NCI-H510A (cell line): ENCODE data around the gene CCL19.
"Not testable (repeated sequence)": the region's sequence is repeated elsewhere in the genome, so short reads cannot be mapped to it uniquely, and the experiment has no call there.

ENCODE experiments used
- DNase-seq: peaks from one replicate; lab custom pipeline; 2025; lab: John Stamatoyannopoulos, UW

The CCL19 gene

DNA sequence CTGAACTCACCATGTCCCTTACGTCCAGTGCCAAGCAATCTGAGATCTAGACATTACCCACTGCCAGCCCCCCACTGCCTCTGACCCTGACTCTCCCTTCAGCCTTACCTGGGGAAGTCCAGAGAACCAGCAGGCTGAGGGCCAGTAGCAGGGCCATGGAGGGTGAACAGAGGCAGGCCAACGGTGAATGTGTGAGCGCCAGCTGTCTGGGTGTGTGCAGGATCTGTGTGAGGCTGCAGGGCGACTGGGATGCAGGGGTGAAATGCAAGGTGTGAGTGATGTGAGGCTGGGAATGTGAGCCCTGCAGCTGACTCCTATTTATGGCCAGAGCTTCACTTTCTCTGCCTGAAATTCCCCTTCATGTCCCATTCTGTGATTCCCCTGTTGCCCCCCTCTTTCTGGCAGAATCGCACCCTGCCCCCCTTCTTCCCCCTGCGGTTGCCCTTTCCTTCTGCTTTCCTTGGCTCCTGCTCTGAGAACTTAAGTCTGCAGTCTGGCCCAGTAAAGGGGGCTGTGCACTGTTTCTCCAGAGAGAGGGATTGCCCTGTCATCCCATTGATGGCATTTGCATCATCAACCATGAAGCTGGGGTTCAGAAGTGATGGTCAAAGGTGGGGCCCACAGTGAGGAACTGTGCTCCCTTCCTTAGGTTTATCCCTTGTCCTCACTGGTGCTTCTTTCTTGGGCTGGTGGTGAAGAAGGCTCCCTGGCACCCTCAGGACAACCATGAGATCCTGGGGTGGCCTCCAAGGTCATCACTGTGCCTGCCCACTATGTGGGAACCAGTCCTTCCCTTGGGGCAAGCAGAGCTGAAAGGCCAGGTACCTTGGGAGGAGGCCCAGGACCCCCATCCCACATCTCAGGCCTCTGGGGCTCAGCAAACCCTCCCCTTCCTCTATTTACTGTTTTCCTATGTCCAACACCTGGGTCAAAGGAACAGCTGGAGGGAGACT, at the start of gene CCL19:
Gene CCL19 (minus strand): TSS at position 294 of the 953 bp plus-strand sequence. CDS start 137 bp downstream, at position 157.
- no peak for DNase-seq

DNA sequence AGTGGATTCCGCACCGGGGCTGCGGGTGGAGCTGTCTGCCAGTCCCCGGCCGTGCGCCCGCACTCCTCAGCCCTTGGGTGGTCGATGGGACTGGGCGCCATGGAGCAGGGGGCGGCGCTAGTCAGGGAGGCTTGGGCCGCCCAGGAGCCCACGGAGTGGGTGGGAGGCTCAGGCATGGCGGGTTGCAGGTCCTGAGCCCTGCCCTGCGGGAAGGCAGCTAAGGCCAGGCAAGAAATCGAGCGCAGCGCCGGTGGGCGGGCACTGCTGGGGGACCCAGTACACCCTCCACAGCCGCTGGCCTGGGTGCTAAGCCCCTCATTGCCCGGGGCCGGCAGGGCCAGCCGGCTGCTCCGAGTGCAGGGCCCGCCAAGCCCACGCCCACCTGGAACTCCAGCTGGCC, 49.1 kb upstream of the CCL19 start:
- DNase-seq = not testable (repeated sequence)

- no peak for DNase-seq
Observed at GRCh38 chr9:34737677-34738260, 46.7 kb upstream of the CCL19 start.

DNA sequence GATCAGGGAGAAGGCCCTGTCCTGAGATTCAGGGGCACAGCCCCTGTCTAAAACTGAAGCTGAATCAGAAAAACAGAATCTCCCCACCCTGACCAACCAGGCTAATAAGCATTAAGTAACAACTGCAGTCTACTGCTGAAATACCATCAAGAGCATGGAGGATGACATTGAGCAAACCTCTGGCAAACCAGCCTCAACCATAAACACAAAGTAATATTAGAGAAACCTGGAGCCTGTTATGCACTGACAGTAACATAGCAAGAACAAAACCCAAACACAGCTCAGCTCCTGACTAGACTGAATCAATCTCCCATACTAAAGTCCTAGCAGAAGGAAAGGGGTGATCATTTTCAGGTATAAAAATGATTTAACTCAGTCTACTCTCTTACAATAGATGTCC, 43.6 kb upstream of the CCL19 start:
- no peak for DNase-seq

DNA sequence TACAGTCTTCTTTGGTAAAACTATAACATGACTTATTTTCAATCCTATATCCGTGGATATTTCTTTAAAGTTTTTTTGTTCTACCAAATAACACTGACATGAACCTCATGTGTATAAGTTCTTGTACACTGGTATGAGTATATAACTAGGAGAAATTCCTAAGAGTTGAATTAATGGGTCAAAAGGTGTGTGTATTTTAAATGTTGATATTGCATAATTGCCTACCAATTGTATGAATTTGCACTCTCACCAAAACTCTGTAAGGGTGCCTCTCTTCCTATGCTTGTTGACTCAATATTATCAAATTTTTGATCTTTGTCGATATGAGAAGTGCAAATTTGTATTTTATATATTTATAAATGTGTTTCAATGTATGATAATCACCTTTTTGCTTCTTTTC, 41.8 kb upstream of the CCL19 start:
- no peak for DNase-seq

- no peak for DNase-seq
Observed at GRCh38 chr9:34732478-34732877, 41.4 kb upstream of the CCL19 start.

GRCh38 chr9:34723141-34723540, 32.1 kb upstream of the CCL19 start:
- DNase-seq = no peak

DNA sequence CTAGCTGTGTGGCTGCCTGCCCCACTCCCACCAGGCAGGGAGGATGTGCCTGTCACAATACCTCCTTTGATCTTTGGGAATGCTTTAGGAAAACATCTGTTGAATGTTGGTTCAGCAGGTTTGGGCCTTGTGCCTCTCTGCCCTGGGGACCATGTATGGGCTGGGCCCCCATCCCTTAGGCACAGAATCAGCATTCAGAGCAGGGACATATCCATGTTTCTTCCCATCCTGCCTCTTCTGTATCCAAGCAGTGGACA, 28.6 kb upstream of the CCL19 start:
- DNase-seq = not testable (repeated sequence)

- DNase-seq = no peak
Observed at GRCh38 chr9:34719021-34719768, 28.1 kb upstream of the CCL19 start.

GRCh38 chr9:34717996-34718614, 27.0 kb upstream of the CCL19 start:
- DNase-seq = no peak

DNA sequence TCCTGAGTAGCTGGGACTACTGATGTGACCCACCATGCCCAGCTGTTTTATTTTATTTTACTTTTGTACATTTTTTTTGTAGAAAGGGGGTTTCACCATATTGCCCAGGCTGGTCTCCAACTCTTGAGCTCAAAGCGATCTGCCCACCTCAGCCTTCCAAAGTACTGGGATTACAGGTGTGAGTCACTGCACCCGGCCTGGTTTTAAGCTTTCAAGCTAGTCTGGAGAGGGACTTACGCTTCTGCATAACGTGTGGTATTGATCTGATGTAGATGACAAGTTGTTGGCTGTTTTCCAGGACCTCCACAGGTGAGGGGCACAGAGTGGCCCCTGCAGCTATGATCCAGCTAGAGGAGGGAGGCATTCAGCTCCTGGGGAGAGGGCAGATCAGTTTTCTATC, 25.6 kb upstream of the CCL19 start:
- DNase-seq = no peak

DNA sequence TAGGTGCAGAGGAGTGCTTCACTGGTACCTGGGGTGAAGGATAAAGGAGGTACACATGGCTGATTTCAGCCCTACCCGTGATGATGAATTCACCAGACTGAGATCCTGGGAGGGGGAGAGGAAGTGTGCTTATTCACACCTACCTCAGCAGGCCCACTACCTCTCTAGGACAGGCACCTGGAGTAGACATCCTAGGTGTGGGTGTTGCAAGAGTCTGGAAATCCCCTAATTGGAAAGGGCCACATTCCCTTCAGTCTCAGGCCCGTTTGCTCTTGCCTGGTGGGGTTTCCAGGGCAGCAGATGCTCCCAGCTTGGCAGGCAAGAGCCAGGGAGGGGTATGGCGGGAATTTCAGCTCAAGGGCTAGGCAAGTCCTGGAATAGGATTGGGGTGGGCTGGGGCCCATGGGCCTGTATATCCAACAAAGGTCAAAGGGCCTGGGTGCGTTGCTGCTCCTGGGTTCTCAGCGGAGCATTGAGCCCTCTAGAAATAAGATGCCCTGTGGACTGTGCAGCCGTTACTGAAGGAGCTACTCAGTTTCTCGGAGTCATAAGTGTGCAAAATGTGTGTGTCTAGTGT, 24.7 kb upstream of the CCL19 start:
- DNase-seq = no peak

DNA sequence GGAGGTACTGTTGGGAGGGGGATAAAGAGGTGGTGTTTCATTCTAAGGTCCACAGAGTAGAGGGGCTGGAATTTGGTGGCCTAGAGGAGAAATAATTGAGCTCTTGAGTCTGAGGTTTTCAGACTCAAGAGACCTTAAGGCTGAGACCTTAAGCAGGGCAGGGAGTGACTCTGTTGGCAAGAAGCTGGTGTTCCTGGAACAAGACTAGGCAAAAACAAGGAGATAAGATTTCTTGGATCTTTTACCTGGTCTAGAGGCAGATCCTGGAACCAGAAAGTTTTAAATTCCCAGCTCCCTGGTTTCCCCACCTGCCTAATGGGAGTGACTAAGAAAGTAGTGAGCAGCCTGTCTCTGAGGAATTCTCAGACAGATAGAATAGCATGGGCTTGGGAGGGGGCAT, 22.9 kb upstream of the CCL19 start:
- DNase-seq = no peak

DNA sequence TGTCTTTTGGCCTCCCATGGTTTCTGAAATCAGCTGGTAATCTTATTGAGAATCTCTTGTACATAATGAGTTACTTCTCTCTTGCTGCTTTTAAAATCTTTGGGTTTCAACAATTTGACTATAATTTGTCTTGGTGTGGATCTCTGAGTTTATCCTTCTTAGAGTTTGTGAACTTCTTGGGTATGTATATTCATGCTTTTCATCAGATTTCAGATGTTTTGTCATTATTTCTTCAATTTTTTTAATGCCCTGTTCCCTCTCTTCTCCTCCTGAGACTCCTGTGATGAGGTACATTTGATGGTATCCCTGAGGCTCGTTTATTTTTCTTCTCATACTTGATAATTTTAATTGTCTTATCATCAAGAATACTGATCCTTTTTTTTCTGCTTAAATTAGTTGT, 21.1 kb upstream of the CCL19 start:
- DNase-seq = no peak

GRCh38 chr9:34710023-34710422, 18.9 kb upstream of the CCL19 start, which contains the start of gene CCL21:
Gene CCL21, minus strand, starts transcription at chr9:34710136. Its CDS starts 70 bp downstream, at chr9:34710066.
- no peak for DNase-seq

DNA sequence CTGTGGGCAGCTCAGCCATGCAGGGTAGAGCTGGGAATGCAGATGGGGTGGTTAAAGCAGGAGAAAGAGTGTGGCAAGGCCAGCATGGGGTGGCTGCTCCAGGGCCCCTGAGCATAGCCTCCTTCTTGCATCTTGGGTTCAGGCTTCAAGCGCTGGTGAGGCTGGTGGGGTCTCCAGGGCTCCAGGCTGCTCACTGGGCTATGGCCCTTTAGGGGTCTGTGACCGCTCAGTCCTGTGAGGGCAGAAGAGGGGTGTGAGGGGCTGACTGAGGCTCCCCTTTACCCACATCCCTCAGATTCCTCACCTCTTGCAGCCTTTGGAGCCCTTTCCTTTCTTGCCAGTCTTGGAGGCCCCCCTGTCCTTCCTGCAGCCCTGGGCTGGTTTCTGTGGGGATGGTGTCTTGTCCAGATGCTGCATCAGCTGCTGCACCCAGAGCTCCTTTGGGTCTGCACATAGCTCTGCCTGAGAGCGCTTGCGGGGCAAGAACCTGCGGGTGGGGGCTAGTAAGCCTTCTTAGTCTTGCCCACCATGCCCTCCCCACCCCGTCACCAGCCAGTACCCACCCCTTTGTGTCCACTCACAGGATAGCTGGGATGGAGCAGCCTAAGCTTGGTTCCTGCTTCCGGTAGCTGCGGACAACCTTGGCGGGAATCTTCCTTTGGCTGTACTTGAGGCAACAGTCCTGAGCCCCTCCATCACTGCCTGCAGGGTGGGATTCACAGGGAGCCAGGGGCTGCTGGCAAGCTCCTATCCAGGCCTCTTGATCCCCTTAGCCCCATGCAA, 18.3 kb upstream of the CCL19 start:
- no peak for DNase-seq

DNA sequence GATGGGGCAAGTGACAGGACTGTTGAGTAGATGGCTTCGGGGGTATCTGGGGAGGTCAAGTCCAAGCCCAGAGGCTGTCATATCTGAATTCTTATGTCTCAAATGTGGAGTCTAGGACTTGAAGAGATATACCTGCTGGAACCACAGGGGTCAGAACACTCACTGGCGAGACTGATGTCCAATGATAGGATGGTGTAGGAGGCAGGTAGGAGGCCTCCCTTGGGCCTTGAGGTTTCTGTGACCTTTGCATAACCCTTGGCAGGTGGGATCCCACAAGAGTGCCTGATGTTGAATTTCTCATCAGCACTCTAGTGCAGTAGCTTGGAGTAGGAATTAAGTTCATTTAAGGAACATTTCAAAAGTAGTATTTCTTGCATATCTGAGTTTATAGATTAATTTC, 16.1 kb upstream of the CCL19 start:
- no peak for DNase-seq

- peak; percentile 19 for DNase-seq
Observed at GRCh38 chr9:34701769-34702736, 11.0 kb upstream of the CCL19 start.

GRCh38 chr9:34701023-34701768, 10.1 kb upstream of the CCL19 start:
- peak; percentile 9 for DNase-seq
